SK-N-SH (cell line): Measurements from ENCODE around the gene CAMTA2. TPM values are rescaled to one million over a fixed set of nuclear protein-coding genes. Genes with fewer than 3 reads are reported as not detected.

Experiments used
- CTCF ChIA-PET: fragments of 300-600, 350-600 bp; formaldehyde crosslinking; extraction: SDS; loops from one replicate; lab custom pipeline; 2021; lab: Yijun Ruan, JAX
- POLR2A ChIA-PET: fragments of 350-600 bp; sonication (Branson Sonifier 250); formaldehyde crosslinking; extraction: SDS; loops from one replicate; lab custom pipeline; 2020; ENCODE audit warnings: antibody characterized with exemption, inconsistent platforms; lab: Yijun Ruan, JAX
- DNase-seq: peaks from one replicate; pipeline ENCODE4 v3.0.0; 2012
- H2AFZ ChIP-seq: fragments of 200-600 bp; sonication (generic); 2 replicates; pipeline ENCODE4 v1.8.1; 2016; ENCODE audit warnings: antibody characterized with exemption, mild to moderate bottlenecking, low read depth
- H3F3A ChIP-seq: fragments of 200-600 bp; sonication (generic); replicated peaks from 2 replicates; pipeline ENCODE3; 2016; ENCODE audit warnings: antibody characterized with exemption, mild to moderate bottlenecking; ENCODE audit not compliant: insufficient read depth
- H3K27ac ChIP-seq, 2 experiments: fragments of 200-500 bp in 1 of 2; fragments of 200-600 bp in 1 of 2; sonication (Bioruptor generic) in 1 of 2; sonication (generic), shearing (Covaris generic) in 1 of 2; 2 replicates each; pipeline versions ENCODE4 v1.5.1 to v1.6.1; 2014 to 2016; ENCODE audit warnings: low read depth in 2 of 2, inconsistent platforms in 1 of 2, low read length in 1 of 2, mild to moderate bottlenecking in 1 of 2, mixed read lengths in 1 of 2
- H3K27me3 ChIP-seq: fragments of 200-600 bp; sonication (generic), shearing (Covaris generic); 2 replicates; pipeline ENCODE4 v1.6.1; 2016; ENCODE audit warnings: mixed run types; ENCODE audit not compliant: insufficient read depth
- H3K36me3 ChIP-seq, 2 experiments: fragments of 200-500 bp in 1 of 2; fragments of 200-600 bp in 1 of 2; sonication (Bioruptor generic) in 1 of 2; sonication (generic) in 1 of 2; replicated peaks in 1 of 2; 2 replicates each; pipeline versions ENCODE3 to v1.5.1; 2014 to 2016; ENCODE audit warnings: low read length in 1 of 2, mild to moderate bottlenecking in 1 of 2; ENCODE audit not compliant: insufficient read depth in 2 of 2, control insufficient read depth in 1 of 2
- H3K4me1 ChIP-seq, 2 experiments: fragments of 200-500 bp in 1 of 2; fragments of 200-600 bp in 1 of 2; sonication (Bioruptor generic) in 1 of 2; sonication (generic), shearing (Covaris generic) in 1 of 2; 2 replicates each; pipeline versions ENCODE4 v1.5.1 to v1.6.1; 2014 to 2016; ENCODE audit warnings: low read depth in 1 of 2, low read length in 1 of 2, mixed run types in 1 of 2; ENCODE audit not compliant: insufficient read depth in 2 of 2, control insufficient read depth in 1 of 2
- H3K4me2 ChIP-seq: fragments of 200-600 bp; sonication (generic), shearing (Covaris generic); 2 replicates; pipeline ENCODE4 v1.6.1; 2017; ENCODE audit warnings: mixed run types
- H3K4me3 ChIP-seq, 2 experiments: fragments of 200-500 bp in 1 of 2; fragments of 200-600 bp in 1 of 2; sonication (Bioruptor generic) in 1 of 2; sonication (generic), shearing (Covaris generic) in 1 of 2; 2 replicates each; pipeline versions ENCODE4 v1.5.1 to v1.8.1; 2014 to 2016; ENCODE audit warnings: low read depth in 2 of 2, inconsistent platforms in 1 of 2, low read length in 1 of 2, mild to moderate bottlenecking in 1 of 2, mixed read lengths in 1 of 2, moderate library complexity in 1 of 2
- H3K79me2 ChIP-seq: fragments of 200-600 bp; sonication (generic); 2 replicates; pipeline ENCODE4 v1.8.1; 2017; ENCODE audit warnings: mild to moderate bottlenecking; ENCODE audit not compliant: insufficient read depth
- H3K9ac ChIP-seq: fragments of 200-600 bp; sonication (generic); 2 replicates; pipeline ENCODE4 v1.6.1; 2017; ENCODE audit warnings: mixed run types
- H3K9me2 ChIP-seq: fragments of 200-600 bp; sonication (generic); 2 replicates; pipeline ENCODE4 v1.6.1; 2017; ENCODE audit warnings: mixed run types
- H3K9me3 ChIP-seq: fragments of 200-600 bp; sonication (generic); 2 replicates; pipeline ENCODE4 v1.6.1; 2017; ENCODE audit warnings: mixed run types, mild to moderate bottlenecking, moderate library complexity
- H4K20me1 ChIP-seq: fragments of 200-600 bp; sonication (generic); 2 replicates; pipeline ENCODE4 v1.6.1; 2017; ENCODE audit warnings: mild to moderate bottlenecking, mixed run types; ENCODE audit not compliant: insufficient read depth
- ELF1 ChIP-seq: IDR thresholded peaks from 2 replicates; pipeline ENCODE4 v1.4.0; 2012
- EP300 ChIP-seq, 2 experiments: IDR thresholded peaks; 2 replicates each; pipeline versions ENCODE4 v1.4.0 to v1.6.1; 2012; ENCODE audit warnings: borderline replicate concordance in 1 of 2, low read depth in 1 of 2, low read length in 1 of 2
- EZH2phosphoT487 ChIP-seq: fragments of 200-600 bp; sonication (generic); IDR thresholded peaks from 2 replicates; pipeline ENCODE4 v1.6.1; 2017; ENCODE audit warnings: low read depth, mixed run types, mild to moderate bottlenecking, antibody characterized with exemption, moderate library complexity, borderline replicate concordance
- FOXJ3 ChIP-seq: sonication (generic); formaldehyde crosslinking; IDR thresholded peaks from 2 replicates; pipeline ENCODE4 v1.5.1; 2020; ENCODE audit warnings: mild to moderate bottlenecking, missing genetic modification reagents
- FOXM1 ChIP-seq: IDR thresholded peaks from 2 replicates; pipeline ENCODE4 v1.4.0; 2012; ENCODE audit warnings: low read depth, mild to moderate bottlenecking
- GABPA ChIP-seq: IDR thresholded peaks from 2 replicates; pipeline ENCODE4 v1.4.0; 2012; ENCODE audit warnings: low read depth, mild to moderate bottlenecking
- GATA2 ChIP-seq: sonication (generic); formaldehyde crosslinking; IDR thresholded peaks from 2 replicates; pipeline ENCODE4 v1.5.0; 2020; ENCODE audit warnings: mild to moderate bottlenecking, missing genetic modification reagents
- JUND ChIP-seq: IDR thresholded peaks from 2 replicates; pipeline ENCODE4 v1.4.0; 2012
- MAX ChIP-seq: IDR thresholded peaks from 2 replicates; pipeline ENCODE4 v1.4.0; 2012; ENCODE audit warnings: low read depth
- MXI1 ChIP-seq: IDR thresholded peaks from 2 replicates; pipeline ENCODE4 v1.6.1; 2012; ENCODE audit warnings: mild to moderate bottlenecking, low read depth, low read length, improper control_type of control experiment
- NFIC ChIP-seq: IDR thresholded peaks from 2 replicates; pipeline ENCODE4 v1.4.0; 2012; ENCODE audit warnings: borderline replicate concordance
- POLR2AphosphoS5 ChIP-seq: IDR thresholded peaks from 2 replicates; pipeline ENCODE4 v1.6.1; 2012; ENCODE audit warnings: low read depth, low read length
- RAD21 ChIP-seq: IDR thresholded peaks from 2 replicates; pipeline ENCODE4 v1.6.1; 2012; ENCODE audit warnings: mild to moderate bottlenecking, low read length
- RCOR1 ChIP-seq: fragments of 150-350 bp; IDR thresholded peaks from 2 replicates; pipeline ENCODE4 v1.6.1; 2017; ENCODE audit warnings: antibody characterized with exemption, low read length
- RXRA ChIP-seq: IDR thresholded peaks from 2 replicates; pipeline ENCODE4 v1.4.0; 2012; ENCODE audit warnings: low read depth, mild to moderate bottlenecking, borderline replicate concordance
- SIN3A ChIP-seq: IDR thresholded peaks from 2 replicates; pipeline ENCODE4 v1.6.1; 2012; ENCODE audit warnings: low read depth, mild to moderate bottlenecking, low read length, moderate library complexity, borderline replicate concordance
- SMC3 ChIP-seq: IDR thresholded peaks from 2 replicates; pipeline ENCODE4 v1.6.1; 2012; ENCODE audit warnings: low read depth, low read length, improper control_type of control experiment
- TCF12 ChIP-seq: IDR thresholded peaks from 2 replicates; pipeline ENCODE4 v1.4.0; 2012
- TEAD4 ChIP-seq: IDR thresholded peaks from 2 replicates; pipeline ENCODE4 v1.4.0; 2012; ENCODE audit warnings: mild to moderate bottlenecking, borderline replicate concordance; ENCODE audit not compliant: insufficient read depth
- YY1 ChIP-seq: IDR thresholded peaks from 2 replicates; pipeline ENCODE4 v1.4.0; 2012; ENCODE audit warnings: low read depth, mild to moderate bottlenecking
- ZBTB33 ChIP-seq: IDR thresholded peaks from 2 replicates; pipeline ENCODE4 v1.4.0; 2012; ENCODE audit warnings: low read depth, borderline replicate concordance
- WGBS: methylation state at CpG from one replicate; pipeline ENCODE4 v1.1.6; 2017; ENCODE audit warnings: low lambda C conversion rate; 5-methylcytosine and 5-hydroxymethylcytosine counted together
- polyA plus RNA-seq, 3 experiments: library from polyadenylated mRNA; depleted of rRNA; stranded (reverse); fragments of >200 nt; gene quantifications; 2 replicates each; pipeline ENCODE4 v1.2.3, GENCODE V29; 2012

Gene CAMTA2
- polyA plus RNA-seq, 1 of the 3 experiments (the other 2 are of a cell fraction): 27.0 TPM

- Histone ChIP-seq H2AFZ (no peak overlapping the region), H3K27ac (no peak overlapping the region), H3K9me2 (no peaks in the 10 kb centered on the region), H3K4me1 (peaks cover 8 to 16% of the 10 kb centered on the region in 2 experiments; a peak in 3 of 4 replicates), H3K27me3 (no peaks in the 10 kb centered on the region), H3K36me3 (peaks cover 4% of the 10 kb centered on the region in 2 experiments), H4K20me1 (no peaks in the 10 kb centered on the region), H3K79me2 (peaks cover 12% of the 10 kb centered on the region), H3K9me3 (no peaks in the 10 kb centered on the region), H3F3A (peaks cover 15% of the 10 kb centered on the region), H3K4me2 (no peak overlapping the region), H3K4me3 (no peak overlapping the region), H3K9ac (no peak overlapping the region)
- CTCF ChIA-PET: interaction anchor here (1.1 to 2.1 kb wide), 3 partner anchors 10 to 53 kb away, joined by 3 to 7 read pairs (median 3); partner anchors contain the start of genes CAMTA2 and CHRNE
- 92% methylated on average over 9 of the region's 10 CpGs for WGBS
- no peak for TF ChIP-seq ELF1
- no peak for TF ChIP-seq ZBTB33
- TF ChIP-seq JUND: no peak
- TF ChIP-seq POLR2AphosphoS5: no peak
- no peak for TF ChIP-seq GATA2 (CRISPR knock-in tag)
- TF ChIP-seq RXRA: no peak
- no peak for TF ChIP-seq EP300 (IDR thresholded peaks at IDR 0.05; ENCODE audit: borderline replicate concordance in 1 of 2, low read depth in 1 of 2, low read length in 1 of 2)
- no peak for TF ChIP-seq MAX
- TF ChIP-seq RCOR1: no peak
- no peak for TF ChIP-seq FOXJ3 (CRISPR knock-in tag)
- TF ChIP-seq TCF12: no peak
- TF ChIP-seq NFIC: no peak
- TF ChIP-seq EZH2phosphoT487: no peak
- POLR2A ChIA-PET: interaction anchor here (1.3 kb wide), 1 partner anchor 11 kb away, joined by 5 read pairs; the partner anchor contains the start of gene SPAG7
- DNase-seq: no peak
Measured at GRCh38 chr17:4956493-4957061, 30.9 kb downstream of the CAMTA2 start.

GRCh38 chr17:4955091-4955490 lies 32.4 kb downstream of the CAMTA2 start:
- peaks cover 3 to 4% of the 10 kb centered on the region in 2 experiments for H3K36me3 ChIP-seq
- no peak overlapping the region for H3K4me2 ChIP-seq
- H3K79me2 ChIP-seq: peaks cover 25% of the 10 kb centered on the region
- no peaks in the 10 kb centered on the region for H3K27me3 ChIP-seq
- no peaks in the 10 kb centered on the region for H3K9me3 ChIP-seq
- H3K9ac ChIP-seq: no peak overlapping the region
- no peak for DNase-seq
- no peaks in the 10 kb centered on the region for H4K20me1 ChIP-seq
- peaks cover 27% of the 10 kb centered on the region for H3F3A ChIP-seq
- H3K4me1 ChIP-seq: peaks cover 20 to 30% of the 10 kb centered on the region in 2 experiments; a peak in 3 of 4 replicates
- 97% methylated on average over 7 of the region's 8 CpGs for WGBS
- TF ChIP-seq NFIC (no peak), RAD21 (no peak), SIN3A (no peak), RXRA (no peak), GABPA (no peak), EP300 (IDR thresholded peaks at IDR 0.05; ENCODE audit: borderline replicate concordance in 1 of 2, low read depth in 1 of 2, low read length in 1 of 2) (no peak), TEAD4 (no peak), RCOR1 (no peak), SMC3 (no peak), MAX (no peak), FOXM1 (no peak), YY1 (no peak), JUND (no peak), TCF12 (no peak), ELF1 (no peak), MXI1 (no peak)
- H3K27ac ChIP-seq: no peak overlapping the region
- ChIA-PET POLR2A (interaction anchor here (6.7 kb wide), 1 partner anchor 12 kb away, joined by 56 read pairs; the partner anchor contains the start of gene SPAG7), CTCF (interaction anchor here (1.0 to 2.1 kb wide), 4 partner anchors 15 to 107 kb away, joined by 3 to 7 read pairs (median 4); partner anchors contain the start of genes CAMTA2 and RNF167)
- no peaks in the 10 kb centered on the region for H3K9me2 ChIP-seq
- H2AFZ ChIP-seq: no peak overlapping the region
- no peak overlapping the region for H3K4me3 ChIP-seq
